Uterus (tissue), 2 donors: ENCODE data around the gene ASTN1.

ENCODE experiments used
- POLR2A ChIP-seq, 2 donors: fragments of 450-650 bp; IDR thresholded peaks; one replicate each; pipeline ENCODE4 v1.6.1; 2016; ENCODE audit warnings: antibody characterized with exemption in 2 of 2, mild to moderate bottlenecking in 1 of 2, moderate library complexity in 1 of 2
- TF ChIP-seq, protein P1 (sequence below), 4 experiments: fragments of 200-600 bp in 2 of 4; fragments of 450-650 bp in 2 of 4; sonication (generic) in 2 of 4; IDR thresholded peaks; one replicate each; pipeline ENCODE4 v1.5.1; 2016 to 2019; ENCODE audit warnings: antibody characterized with exemption in 4 of 4, mild to moderate bottlenecking in 2 of 4, moderate library complexity in 1 of 4

DNA sequence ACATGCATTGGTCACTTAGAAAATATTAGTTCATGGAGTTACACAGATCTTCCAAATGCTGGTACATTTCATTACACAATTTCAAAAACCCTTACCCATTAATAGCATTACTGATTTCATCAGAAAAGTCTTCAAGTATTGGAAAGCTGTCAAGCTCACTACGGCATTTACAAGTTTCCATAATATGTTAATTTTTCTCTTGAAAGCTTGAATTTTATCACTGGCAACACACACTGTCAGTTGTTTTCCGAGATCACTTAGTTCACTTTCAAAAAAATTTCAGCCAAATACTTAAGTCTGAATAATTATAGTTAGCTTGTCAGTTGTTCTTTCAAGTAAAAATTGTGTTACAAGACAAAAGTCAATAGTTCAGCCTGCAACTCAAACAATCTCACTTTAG lies 18.0 kb downstream of the ASTN1 start:
- TF ChIP-seq, protein P1, sequence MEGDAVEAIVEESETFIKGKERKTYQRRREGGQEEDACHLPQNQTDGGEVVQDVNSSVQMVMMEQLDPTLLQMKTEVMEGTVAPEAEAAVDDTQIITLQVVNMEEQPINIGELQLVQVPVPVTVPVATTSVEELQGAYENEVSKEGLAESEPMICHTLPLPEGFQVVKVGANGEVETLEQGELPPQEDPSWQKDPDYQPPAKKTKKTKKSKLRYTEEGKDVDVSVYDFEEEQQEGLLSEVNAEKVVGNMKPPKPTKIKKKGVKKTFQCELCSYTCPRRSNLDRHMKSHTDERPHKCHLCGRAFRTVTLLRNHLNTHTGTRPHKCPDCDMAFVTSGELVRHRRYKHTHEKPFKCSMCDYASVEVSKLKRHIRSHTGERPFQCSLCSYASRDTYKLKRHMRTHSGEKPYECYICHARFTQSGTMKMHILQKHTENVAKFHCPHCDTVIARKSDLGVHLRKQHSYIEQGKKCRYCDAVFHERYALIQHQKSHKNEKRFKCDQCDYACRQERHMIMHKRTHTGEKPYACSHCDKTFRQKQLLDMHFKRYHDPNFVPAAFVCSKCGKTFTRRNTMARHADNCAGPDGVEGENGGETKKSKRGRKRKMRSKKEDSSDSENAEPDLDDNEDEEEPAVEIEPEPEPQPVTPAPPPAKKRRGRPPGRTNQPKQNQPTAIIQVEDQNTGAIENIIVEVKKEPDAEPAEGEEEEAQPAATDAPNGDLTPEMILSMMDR (IDR thresholded peaks at IDR 0.05): no peak
- TF ChIP-seq POLR2A (IDR thresholded peaks at IDR 0.05): no peak
